CD1c-positive myeloid dendritic cell (primary cell): Measurements from ENCODE around the gene NOL7.
A peak's percentile ranks its signal among the peaks of the same experiment; 100 is the strongest.

Experiments
- DNase-seq: peaks from one replicate; pipeline ENCODE4 v3.0.0-alpha.2; 2016; ENCODE audit errors: extremely low spot score

NOL7 gene

DNA sequence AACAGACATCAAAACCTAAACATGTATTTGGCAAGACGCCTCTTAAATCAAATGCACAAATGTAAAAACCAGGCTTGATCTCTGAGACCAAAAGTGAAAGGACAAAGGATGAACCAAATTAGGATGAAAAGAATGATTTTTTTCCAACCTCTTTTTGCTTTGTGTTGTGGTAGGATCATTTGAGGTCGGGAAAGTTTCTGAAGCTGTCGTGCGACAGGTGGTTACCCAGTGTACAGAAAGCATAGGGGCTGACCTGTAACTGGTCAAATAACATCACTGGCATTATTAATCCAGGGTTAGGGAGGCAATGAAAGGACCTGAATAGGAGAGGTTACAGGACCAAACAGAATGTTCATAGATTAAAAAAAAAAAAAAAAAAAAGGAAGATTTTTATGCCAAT lies 18.1 kb upstream of the NOL7 start:
- DNase-seq, result no peak

DNA sequence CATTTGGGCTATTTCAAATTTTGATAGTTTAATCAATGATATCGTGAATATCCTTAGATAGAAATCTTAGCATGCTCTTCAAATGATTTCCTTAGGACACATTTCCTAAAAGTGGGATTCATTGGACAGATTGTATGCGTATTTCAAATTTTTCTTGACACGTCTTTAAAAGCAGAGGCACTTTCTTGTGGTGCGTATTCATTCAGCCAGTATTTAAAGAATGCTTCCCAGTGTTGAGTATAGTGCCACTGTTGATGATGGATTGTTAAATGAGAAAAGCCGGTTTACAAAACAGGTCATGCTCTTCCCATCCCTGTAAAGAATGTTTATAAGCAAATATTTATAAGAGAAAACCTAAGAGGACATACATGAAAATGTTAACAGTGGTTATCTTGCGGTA lies 15.1 kb upstream of the NOL7 start:
- DNase-seq, result no peak

DNA sequence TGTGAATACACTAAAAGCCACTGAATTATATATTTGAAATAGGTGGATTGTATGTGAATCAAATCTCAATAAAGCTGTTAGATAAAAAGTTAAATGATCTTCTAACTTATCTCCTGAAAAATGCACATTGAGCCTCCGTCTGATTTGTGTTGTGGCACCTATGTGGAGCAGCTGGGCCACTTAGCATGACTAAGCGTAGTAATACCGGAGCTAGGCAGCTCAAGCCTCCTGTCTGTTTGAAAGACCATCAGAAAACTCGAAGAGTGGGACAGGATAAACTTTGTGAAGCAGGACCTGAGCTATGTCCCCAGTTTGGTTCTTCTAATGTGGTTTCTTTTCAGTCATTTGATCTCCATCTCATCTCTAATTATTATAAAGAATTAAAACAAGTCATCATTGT lies 11.0 kb upstream of the NOL7 start:
- no peak for DNase-seq

DNA sequence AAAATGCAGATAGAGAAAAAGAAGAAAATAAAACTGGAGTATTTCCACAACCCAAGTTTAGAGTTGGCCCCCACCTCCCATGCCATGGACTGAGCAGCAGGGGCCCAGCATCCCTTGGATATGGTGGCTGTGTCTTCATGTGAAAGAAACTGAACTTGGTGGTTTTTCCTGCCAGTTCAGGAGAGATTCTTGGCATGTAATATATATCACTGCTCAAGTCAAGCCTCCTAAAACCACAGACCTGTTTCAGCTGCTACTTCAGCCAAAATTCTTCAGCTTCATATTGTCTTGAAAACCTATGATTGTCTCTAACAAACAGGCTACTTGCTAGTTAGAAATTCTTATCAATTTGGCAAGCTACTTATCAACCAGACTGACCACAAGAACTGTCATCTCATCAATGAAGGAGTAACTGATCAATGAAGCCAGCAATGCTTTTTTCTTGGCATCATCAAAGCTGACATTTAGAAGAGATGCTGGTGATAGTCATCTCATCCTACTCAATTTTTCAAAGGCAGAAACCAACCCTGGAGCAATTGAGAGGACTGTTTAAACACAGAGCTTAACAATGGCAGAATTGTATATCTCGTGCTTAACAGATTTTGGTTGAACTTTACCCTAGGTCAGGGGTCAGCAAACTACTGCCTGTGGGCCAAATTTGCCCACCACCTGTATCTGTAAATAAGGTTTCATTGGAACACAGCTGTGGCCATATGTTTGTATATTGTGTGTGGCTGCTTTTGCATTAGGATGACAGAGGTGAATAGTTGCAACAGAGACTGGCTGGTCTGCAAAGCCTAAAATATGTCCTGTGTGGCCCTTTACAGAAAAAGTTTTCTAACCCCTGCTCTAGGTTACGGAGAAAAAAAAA lies 10.4 kb upstream of the NOL7 start:
- DNase-seq, result no peak

DNA sequence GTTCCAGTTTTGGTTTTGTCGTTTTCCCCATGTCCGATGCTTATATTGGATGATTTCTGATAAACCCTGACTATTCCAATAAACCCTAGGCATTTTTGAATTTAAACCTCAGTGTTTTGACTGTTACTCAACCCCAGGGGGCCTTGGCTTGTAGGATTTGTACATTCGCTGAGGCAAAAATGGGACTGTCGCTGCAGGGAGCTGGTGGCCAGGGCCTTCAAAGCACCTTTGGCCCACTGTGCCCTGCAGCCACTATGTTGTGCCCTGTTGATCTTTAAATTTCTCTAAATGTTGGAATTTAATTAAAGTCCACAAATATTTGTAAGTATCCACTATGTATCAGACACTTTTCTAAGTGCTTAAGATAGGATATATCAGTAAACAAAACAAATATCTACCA lies 9.5 kb upstream of the NOL7 start:
- no peak for DNase-seq

DNA sequence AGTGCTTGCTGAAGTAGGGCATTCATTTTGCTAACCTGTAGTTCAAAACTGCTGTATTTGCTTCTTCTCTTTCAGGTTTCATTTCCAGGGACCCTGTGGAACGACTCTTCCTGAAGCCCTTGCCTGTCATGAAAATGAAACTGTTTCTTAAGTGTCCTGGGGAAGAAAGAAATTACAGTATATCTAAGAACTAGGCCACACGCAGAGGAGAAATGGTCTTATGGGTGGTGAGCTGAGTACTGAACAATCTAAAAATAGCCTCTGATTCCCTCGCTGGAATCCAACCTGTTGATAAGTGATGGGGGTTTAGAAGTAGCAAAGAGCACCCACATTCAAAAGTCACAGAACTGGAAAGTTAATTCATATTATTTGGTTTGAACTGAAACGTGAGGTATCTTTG lies 3.4 kb upstream of the NOL7 start:
- DNase-seq, result no peak

DNA sequence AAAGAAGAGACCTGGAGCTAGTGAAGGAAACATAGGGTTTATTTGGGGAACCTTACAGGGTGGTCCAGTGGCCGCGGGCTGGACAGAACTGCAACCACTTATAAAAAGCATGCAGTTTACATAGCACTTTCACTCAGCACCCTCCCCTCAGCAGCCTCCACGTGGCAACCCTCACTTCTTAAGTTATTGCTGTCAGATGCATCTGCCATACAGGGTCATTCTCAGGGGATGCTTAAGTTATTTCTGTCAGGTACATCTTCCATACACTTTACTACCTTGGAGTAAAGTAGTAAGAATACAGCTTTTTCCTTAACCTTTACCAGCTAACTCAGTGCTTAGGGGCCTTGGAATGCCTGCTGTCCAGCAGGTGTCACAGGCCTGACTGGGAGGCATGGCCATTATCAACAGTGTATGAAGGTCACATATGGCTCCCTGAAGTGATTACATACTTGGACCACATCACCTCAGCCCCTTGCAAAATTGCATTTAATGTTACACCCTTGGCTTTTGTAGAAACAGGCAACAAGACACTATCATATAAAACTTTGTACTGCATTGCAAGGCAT lies 2.0 kb upstream of the NOL7 start:
- DNase-seq, result no peak

DNA sequence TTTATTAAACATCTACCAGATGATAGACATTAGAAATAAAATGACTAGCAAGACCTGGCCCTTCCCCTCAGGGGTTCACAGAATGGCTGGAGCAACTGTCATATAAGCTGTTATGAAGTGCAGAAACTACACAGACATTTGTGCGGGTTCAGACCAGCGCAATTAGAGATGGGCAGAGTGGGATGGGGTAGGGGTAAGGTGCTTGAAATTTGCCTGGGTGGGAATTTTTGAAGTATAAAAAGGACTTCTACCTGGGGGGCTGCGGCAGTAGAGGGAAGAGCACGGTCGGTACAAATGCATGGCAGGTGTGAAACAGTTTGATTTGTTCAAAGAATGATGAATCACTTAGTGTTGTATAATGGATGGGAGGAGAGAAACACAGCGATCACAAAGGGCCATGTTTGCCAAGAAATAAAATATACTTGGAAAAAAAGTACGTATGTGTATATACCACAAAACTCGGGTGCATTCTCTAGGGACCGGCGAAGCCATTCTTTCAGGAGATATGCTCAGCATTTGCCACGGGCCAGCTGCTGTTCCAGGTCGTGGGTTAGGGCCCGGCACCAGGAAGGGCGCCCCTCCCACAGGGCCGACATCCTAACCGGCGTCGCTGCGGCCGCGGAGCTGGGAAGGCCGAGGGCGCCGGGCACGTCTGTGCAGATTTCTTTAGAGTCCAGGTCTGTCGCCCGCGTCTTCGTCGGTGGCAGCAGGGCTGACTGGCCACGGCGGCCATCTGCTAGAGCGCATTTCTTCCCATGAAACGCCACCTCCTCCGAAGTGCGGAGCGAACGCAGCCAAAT lies 809 bp upstream of the NOL7 start:
- peak; percentile 34 for DNase-seq

DNA sequence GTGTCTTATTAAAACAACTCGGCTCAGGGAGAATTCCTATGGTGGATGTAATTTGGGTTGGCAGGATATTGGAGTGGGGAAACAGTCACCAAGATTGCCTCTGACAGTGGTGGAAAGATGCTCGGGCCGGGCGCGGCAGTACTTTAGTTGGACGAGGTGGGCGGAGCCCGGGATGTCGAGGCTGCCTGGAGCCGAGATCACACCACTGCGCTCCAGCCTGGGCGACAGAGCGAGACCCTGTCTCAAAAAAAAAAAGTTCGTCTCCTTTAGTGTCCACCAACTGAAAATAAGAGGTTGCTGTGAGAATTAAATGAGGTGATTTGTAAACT lies 621 bp downstream of the NOL7 start:
- no peak for DNase-seq

DNA sequence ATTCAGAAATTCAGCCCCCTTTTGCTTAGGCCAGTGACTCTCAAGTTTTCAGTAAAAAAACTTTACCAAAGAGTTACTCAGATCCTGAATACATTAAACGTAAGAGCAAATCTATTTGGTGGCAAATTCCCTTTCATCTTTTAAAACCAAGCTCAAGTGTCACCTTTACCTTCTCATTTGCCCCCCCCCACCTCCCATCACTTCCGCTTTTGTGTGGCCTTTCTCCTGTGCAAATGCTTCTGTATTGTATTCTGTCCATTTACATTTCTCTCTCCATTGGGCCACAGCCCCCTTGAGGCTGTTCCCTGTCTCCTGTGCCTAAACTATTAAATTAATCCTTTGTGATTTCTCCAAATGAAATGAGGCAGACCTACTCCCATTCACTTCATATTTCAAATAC lies 1.9 kb downstream of the NOL7 start:
- no peak for DNase-seq

DNA sequence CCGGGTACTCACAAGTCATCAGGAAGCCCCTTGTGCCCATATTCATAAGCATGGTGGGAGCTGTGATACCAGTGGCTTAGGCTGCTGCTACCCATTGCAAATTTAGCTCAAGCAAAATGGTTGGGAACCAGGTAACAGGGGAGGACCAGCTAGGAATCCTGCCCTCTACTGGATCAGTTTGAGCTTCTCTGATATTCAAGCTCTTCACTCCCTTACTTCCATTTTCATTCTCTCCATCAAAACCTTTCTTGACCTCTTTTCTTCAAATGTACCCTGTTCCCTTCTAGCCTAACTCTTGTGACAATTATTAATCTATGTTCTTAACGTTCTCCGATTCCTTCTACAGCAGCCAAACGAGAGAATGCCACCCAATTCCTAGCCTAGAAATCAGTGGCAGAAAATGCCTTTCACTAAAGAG lies 9.7 kb downstream of the NOL7 start:
- DNase-seq, result peak; percentile 21

DNA sequence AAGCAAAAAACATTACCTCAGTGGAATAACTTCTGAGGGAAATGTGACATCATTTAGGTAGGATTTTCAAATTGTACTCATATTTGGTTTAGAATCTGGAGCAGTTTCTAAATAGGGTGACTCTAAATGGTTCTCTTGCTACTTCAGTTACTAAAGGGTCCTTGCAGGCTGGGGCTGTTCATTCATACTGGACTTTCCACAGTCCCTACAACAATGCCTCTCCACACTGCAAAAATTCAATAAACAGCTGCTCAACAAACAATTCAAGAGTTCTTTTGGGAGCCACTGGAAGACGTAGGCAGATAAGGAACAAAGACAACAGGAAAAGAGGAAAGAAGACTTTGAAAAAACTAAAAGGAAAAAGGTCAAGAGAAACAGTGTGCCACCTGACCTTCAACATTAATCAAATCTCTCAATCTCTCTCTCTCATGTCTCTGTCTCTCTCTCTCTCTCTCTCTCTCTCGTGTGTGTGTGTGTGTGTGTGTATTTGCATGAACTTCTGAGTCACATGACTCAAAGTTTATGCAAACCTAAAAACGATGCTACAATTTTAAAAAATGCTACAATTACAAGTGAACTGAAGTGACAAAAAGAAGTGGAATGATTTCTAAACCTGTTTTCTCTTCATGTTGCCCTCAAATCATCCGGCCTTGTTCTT lies 14.5 kb downstream of the NOL7 start:
- no peak for DNase-seq

DNA sequence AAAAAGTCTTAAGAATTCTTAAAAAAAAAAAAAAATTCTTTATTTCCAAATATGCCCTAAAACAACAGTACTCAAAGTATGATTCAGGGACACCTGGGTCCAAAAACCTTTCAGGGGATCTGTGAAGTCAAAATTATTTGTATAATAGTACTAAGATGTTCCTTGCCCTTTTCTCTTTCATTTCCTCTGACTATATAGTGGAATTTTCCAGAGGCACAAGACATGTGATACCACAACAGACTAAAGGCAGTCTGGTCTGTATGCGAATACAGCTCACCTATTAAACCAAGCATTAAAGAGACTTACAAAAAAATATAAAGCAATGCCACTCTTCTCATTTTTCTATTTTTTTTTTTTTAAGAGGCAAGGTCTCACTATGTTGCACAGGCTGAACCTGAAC lies 15.4 kb downstream of the NOL7 start:
- no peak for DNase-seq

DNA sequence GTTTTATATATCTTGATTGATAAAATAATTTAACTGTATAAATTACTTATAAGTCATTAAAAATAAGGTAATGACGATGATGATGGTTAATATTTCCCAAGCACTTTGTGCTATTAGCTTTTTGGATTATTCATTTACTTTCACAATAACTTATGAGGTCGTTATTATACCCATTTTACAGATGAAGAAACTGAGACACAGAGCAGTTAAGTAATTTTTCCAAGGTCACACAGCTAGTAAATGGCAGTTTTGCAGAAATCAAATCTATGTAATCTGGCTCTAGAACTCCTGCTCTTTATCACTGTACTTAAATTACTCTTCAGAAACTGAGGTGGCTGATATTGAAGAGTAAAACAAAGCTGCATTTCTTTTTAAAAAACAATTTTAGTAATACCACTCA lies 18.2 kb downstream of the NOL7 start:
- no peak for DNase-seq

DNA sequence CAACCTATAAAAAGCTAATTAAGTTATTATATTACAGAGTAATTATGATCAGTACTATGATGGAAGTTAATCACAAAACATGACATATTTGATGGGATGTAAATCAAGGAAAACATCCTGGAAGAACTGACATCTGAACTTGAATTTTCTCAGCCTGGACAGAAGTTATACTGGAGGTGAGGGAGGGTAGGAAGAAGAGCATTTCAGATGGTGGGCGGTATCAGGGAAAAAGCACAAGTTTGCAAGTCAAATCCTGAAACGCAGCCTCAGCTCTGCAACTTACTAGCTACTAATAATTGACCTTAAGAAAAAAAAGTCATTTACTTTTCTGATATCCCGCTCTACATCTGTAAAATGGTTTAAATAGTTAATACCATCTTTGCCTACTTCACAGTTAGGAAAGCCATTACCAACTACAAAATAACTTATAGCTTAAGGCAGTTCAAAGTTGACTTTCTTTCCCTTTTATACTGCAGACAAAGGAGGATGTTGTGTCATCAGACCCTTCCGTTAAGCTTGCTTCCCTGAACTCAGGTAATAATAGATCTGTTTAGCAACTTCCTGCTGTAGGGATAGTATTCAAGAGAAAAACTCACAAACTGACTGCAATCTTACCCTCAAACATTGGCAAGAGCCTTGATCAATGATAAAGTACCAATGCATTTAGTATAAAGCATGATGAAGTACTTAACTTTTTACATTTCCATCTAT lies 21.0 kb downstream of the NOL7 start:
- no peak for DNase-seq

DNA sequence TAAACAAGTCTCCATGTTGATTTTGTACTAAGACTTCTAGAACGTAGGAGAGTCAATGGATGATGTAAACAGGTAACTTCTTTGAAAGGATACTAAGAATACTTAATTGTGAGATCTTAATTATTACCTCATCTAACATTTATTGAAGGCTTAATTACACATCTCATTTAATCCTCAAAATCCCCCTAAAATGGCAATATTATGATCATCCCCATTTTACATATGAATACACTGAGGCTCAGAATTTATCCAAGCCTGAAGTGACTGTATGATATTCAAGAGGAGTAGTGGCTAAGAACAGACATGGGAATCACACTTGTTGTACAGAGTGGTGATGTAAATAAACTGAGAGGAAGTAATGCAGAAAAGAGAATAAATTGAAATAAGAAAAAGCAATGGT lies 22.9 kb downstream of the NOL7 start:
- no peak for DNase-seq

DNA sequence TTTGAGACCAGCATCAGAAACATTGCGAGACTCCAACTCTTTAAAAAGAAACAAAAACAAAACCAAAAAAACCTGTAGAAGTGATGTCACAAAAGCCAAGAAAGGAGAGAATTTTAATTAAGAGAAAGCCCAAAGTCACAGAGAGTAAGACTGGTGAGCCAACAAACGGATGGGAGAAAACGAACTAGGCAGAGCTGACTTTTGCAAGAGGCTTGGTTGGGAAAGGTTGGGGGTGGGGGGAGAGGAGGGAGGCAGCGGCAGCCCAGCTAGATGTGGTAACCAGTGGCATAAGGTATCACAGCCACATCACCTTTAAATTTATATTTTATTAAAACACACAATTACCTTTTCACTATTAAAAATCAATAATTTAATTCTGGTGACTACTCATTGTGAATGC lies 23.5 kb downstream of the NOL7 start:
- DNase-seq, result no peak

DNA sequence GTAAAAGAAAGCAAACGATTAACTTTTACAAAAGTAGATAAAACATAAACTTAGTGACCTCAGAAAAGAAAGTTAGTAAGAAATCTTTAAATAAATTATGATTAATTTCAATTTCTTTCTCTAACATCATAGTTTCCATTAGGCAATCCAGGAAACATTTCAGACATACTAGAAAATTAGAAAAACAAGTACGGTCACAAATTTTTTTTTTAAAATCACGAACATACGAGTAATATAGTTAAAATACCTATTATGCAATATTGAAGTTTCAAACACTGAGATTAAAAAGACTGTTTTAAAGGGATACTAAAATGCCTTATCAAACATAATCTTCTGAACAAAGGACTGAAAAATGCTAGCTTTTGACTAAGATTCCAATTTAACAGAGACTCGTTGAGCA lies 26.2 kb downstream of the NOL7 start:
- DNase-seq, result no peak

DNA sequence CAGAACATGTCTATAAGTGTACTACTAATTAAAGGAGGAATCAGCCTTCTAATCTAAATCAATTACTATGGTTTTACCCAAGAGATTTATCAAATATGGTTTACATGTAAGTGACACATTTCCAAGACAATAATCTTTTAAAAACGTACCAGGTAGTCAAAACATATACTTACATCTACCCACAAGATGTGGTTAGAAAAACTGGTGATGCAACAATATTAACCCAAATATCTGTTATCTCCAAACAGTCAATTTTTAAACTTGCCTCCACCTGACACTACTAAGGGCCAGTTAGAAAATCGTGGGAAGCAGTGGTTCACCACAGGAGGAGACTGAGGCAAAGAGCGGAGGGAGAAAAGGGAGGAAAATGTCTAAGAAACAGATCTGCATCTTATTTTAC lies 28.0 kb downstream of the NOL7 start:
- no peak for DNase-seq

DNA sequence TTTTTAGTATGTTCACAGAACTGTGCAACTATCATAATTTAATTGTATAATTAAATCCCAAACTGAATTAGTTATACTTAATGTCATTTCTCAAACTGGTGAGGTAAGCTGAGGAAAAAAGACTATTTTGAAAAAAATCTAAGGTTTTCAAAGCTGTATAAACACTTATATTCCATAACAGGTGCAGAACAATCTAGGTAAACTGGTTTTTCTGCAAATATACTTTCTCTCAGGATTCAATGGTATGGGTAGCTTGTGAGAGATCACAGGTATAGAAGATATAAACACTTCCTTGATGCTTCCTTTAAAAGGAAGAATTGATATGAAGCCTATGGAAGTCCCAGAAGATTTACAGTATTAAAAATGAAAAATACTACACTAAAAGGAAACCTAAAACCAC lies 33.7 kb downstream of the NOL7 start:
- DNase-seq, result no peak

DNA sequence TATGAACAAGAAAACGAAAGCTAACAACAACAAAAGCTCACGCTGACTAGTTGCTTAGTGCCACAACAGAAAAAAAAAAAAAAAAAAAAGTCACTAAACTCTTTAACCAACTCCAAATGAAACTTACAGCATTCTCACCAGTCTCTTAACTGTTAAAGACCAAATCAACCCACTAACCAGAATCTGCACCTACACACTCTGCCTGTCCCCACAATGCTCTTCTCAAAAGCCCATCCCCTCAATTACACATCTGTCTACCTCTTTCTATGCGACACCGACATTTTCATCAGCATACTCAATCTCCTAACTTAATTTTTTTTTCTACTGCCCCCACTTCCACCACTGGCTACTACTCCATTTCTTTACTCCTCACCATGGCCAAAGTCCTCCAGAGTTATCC lies 34.3 kb downstream of the NOL7 start:
- DNase-seq, result no peak

DNA sequence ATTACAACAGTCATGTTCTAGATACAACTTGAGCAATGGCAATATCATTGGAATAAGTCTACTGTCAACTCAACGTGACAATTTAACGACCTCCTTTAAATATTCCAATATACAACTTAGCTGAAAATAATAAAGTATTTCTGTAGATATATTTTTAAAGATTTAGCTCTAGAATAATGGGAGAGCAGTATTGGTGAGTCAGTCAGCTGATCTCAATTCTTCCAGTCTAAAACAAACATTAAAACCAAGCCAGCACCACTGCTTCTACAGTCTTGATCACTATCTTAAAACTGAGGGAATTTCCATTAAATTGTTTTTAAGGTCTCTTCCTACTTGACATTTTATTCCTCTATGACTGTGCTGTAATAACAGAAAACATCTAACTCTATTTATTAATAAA lies 38.2 kb downstream of the NOL7 start:
- DNase-seq, result no peak
